OCI-LY3 (cell line): ENCODE results near the gene PAX5.
A peak's percentile ranks its signal among the peaks of the same experiment; 100 is the strongest.

Experiments used
- H2AFZ ChIP-seq: fragments of 200-600, 300-600 bp; shearing (Covaris generic); 2 replicates; pipeline ENCODE4 v1.6.0; 2014; ENCODE audit warnings: antibody characterized with exemption, low read depth, low read length
- H3K27ac ChIP-seq: fragments of 200-600, 300-600 bp; sonication (generic); 2 replicates; pipeline ENCODE4 v1.5.1; 2014; ENCODE audit warnings: mild to moderate bottlenecking, low read length, moderate library complexity, mixed read lengths
- H3K27me3 ChIP-seq: fragments of 200-600, 300-600 bp; sonication (generic); 2 replicates; pipeline ENCODE4 v1.6.1; 2014; ENCODE audit warnings: low read depth, low read length, mixed read lengths
- H3K36me3 ChIP-seq: fragments of 200-600, 300-600 bp; sonication (generic); replicated peaks from 2 replicates; pipeline ENCODE3; 2014; ENCODE audit warnings: low read depth, low read length, mixed read lengths
- H3K4me1 ChIP-seq: fragments of 300-600, 200-600 bp; sonication (generic); 2 replicates; pipeline ENCODE4 v1.6.1; 2014; ENCODE audit warnings: low read length, mixed read lengths
- H3K4me2 ChIP-seq: fragments of 200-600, 300-600 bp; sonication (generic); 2 replicates; pipeline ENCODE4 v1.6.1; 2014; ENCODE audit warnings: low read length, mixed read lengths
- H3K4me3 ChIP-seq: fragments of 300-600, 200-600 bp; sonication (generic); 2 replicates; pipeline ENCODE4 v1.5.1; 2014; ENCODE audit warnings: antibody characterized with exemption, mild to moderate bottlenecking, low read length, moderate library complexity
- H3K79me2 ChIP-seq: fragments of 300-600, 200-600 bp; shearing (Covaris generic); 2 replicates; pipeline ENCODE4 v1.6.1; 2014; ENCODE audit warnings: mild to moderate bottlenecking, low read length, mixed read lengths
- H3K9ac ChIP-seq: fragments of 300-600, 200-600 bp; shearing (Covaris generic); 2 replicates; pipeline ENCODE4 v1.6.0; 2014; ENCODE audit warnings: mild to moderate bottlenecking, low read length, moderate library complexity
- H3K9me3 ChIP-seq: fragments of 200-600, 300-600 bp; shearing (Covaris generic); 2 replicates; pipeline ENCODE4 v1.6.1; 2014; ENCODE audit warnings: low read length, mixed read lengths; ENCODE audit not compliant: insufficient read depth
- H4K20me1 ChIP-seq: fragments of 200-600, 300-600 bp; sonication (generic); 2 replicates; pipeline ENCODE4 v1.6.1; 2016; ENCODE audit warnings: low read length, mixed read lengths; ENCODE audit not compliant: insufficient read depth
- CTCF ChIP-seq: fragments of 200-600, 300-600 bp; sonication (generic); IDR thresholded peaks from 2 replicates; pipeline ENCODE4 v1.5.1; 2014; ENCODE audit warnings: antibody characterized with exemption, low read length, low read depth
- EZH2phosphoT487 ChIP-seq: fragments of 200-600 bp; shearing (Covaris generic); IDR thresholded peaks from 2 replicates; pipeline ENCODE4 v1.6.1; 2018; ENCODE audit warnings: antibody characterized with exemption, mixed run types, low read depth

PAX5 gene

GRCh38 chr9:37027582-37028419 lies 6.3 kb downstream of the PAX5 start:
- Histone ChIP-seq H3K27me3 (no peaks in the 10 kb centered on the region), H3K27ac (peak overlapping the region; percentile 77), H3K4me3 (peak overlapping the region; percentile 94), H3K4me1 (peaks cover 59% of the 10 kb centered on the region), H3K79me2 (peaks cover 99% of the 10 kb centered on the region), H3K9me3 (no peaks in the 10 kb centered on the region), H3K36me3 (peaks cover 41% of the 10 kb centered on the region), H3K9ac (peak overlapping the region; percentile 99), H3K4me2 (peak overlapping the region; percentile 100), H2AFZ (no peak overlapping the region), H4K20me1 (peaks cover 18% of the 10 kb centered on the region)
- TF ChIP-seq CTCF (no peak), EZH2phosphoT487 (no peak)

DNA sequence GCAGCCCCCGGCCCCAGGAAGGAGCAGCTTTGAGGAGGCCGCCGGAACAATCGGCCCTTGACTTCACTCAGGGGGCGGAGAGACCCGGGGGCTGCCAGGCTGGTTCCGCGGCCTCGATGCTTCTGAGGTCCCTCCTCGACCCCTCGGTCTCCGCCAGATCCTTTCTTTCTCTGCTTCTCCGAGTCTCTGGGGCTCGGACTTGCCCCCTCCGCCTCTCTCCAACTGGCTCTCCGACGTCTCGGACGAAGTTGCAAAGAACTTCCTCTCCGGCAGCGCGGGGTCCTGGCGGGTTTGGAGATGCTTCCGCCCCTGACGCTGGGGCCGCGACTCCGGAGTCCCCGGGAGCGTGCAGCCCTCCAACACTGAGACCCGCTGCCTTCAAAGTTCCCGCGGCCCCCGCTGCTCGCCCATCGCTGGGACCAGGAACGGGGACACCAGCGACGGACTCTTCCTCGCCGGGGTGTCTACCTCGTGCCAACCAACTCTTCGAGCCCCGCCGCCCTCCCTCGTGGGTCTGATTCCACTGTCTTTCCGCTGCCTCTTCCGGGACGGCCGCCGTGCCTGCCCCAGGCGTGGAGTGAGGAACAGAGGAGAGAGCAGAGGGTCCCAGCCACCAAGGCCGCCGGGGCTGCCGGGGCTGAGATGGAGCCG lies 7.0 kb downstream of the PAX5 start:
- Histone ChIP-seq H3K4me1 (peaks cover 59% of the 10 kb centered on the region), H3K4me2 (peak overlapping the region; percentile 99), H3K27ac (peak overlapping the region; percentile 77), H3K36me3 (peaks cover 48% of the 10 kb centered on the region), H4K20me1 (peaks cover 26% of the 10 kb centered on the region), H3K9me3 (no peaks in the 10 kb centered on the region), H3K79me2 (peaks cover 99% of the 10 kb centered on the region), H3K9ac (peak overlapping the region; percentile 99), H2AFZ (no peak overlapping the region), H3K27me3 (no peaks in the 10 kb centered on the region), H3K4me3 (peak overlapping the region; percentile 82)
- TF ChIP-seq CTCF (no peak), EZH2phosphoT487 (no peak)

- Histone ChIP-seq H3K4me2 (peak overlapping the region; percentile 99), H4K20me1 (peaks cover 33% of the 10 kb centered on the region), H3K79me2 (peaks cover 99% of the 10 kb centered on the region), H3K4me1 (peaks cover 61% of the 10 kb centered on the region), H3K9ac (peak overlapping the region; percentile 99), H3K27me3 (no peaks in the 10 kb centered on the region), H3K27ac (peak overlapping the region; percentile 77), H3K4me3 (peak overlapping the region; percentile 82), H3K36me3 (peaks cover 55% of the 10 kb centered on the region), H2AFZ (no peak overlapping the region), H3K9me3 (no peaks in the 10 kb centered on the region)
- TF ChIP-seq EZH2phosphoT487 (no peak), CTCF (no peak)
Measured at GRCh38 chr9:37026113-37026930, 7.7 kb downstream of the PAX5 start.

DNA sequence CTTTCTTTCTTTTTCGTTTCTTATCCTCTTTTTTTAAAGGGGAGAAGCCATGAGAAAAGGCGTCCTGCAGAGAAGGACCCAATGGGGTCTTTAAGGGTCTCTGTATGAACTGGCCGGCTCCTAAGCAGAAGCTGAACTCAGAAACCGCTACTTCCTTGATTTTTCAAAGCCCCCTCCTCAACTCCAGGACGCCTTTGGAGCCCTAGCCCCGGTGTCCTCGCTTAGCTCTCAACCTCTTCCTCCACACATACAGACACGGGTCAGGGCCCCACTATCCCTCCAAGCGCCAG lies 8.3 kb downstream of the PAX5 start:
- Histone ChIP-seq H3K4me3 (peak overlapping the region; percentile 82), H3K9me3 (no peaks in the 10 kb centered on the region), H3K9ac (peak overlapping the region; percentile 99), H3K27me3 (no peaks in the 10 kb centered on the region), H3K27ac (peak overlapping the region; percentile 77), H3K36me3 (peaks cover 60% of the 10 kb centered on the region), H2AFZ (no peak overlapping the region), H3K4me1 (peaks cover 61% of the 10 kb centered on the region), H4K20me1 (peaks cover 39% of the 10 kb centered on the region), H3K4me2 (peak overlapping the region; percentile 99), H3K79me2 (peaks cover 99% of the 10 kb centered on the region)
- TF ChIP-seq CTCF (no peak), EZH2phosphoT487 (no peak)
